Osteoblast (primary cell): ENCODE measurements around the gene LGMN. TPM values are rescaled to one million over a fixed set of nuclear protein-coding genes. Genes with fewer than 3 reads are reported as not detected.

Experiments
- DNase-seq: peaks from one replicate; pipeline ENCODE4 v3.0.0; 2011; ENCODE audit warnings: low spot score, mixed read lengths; ENCODE audit not compliant: insufficient read length; ENCODE audit errors: missing footprints
- H2AFZ ChIP-seq: 2 replicates; pipeline ENCODE4 v1.6.0; 2011; ENCODE audit warnings: mild to moderate bottlenecking, low read length
- H3K27ac ChIP-seq: 2 replicates; pipeline ENCODE4 v1.5.1; 2011; ENCODE audit warnings: mild to moderate bottlenecking, low read depth, low read length, moderate library complexity
- H3K27me3 ChIP-seq: 2 replicates; pipeline ENCODE4 v1.6.0; 2012; ENCODE audit warnings: mild to moderate bottlenecking, control low read depth, inconsistent platforms, low read length, moderate library complexity; ENCODE audit not compliant: insufficient read depth
- H3K36me3 ChIP-seq: 2 replicates; pipeline ENCODE4 v1.5.1; 2011; ENCODE audit warnings: mild to moderate bottlenecking, low read length, control low read depth, moderate library complexity; ENCODE audit not compliant: insufficient read depth
- H3K4me1 ChIP-seq: 2 replicates; pipeline ENCODE4 v1.5.1; 2011; ENCODE audit warnings: mild to moderate bottlenecking, low read length, control low read depth, moderate library complexity; ENCODE audit not compliant: insufficient read depth
- H3K4me2 ChIP-seq: 2 replicates; pipeline ENCODE4 v1.6.0; 2011; ENCODE audit warnings: mild to moderate bottlenecking, low read length; ENCODE audit not compliant: insufficient read depth
- H3K4me3 ChIP-seq: fragments of 200-600 bp; sonication (generic); 3 replicates; pipeline ENCODE4 v1.5.1; 2012; ENCODE audit warnings: mild to moderate bottlenecking, low read length, inconsistent platforms; ENCODE audit not compliant: insufficient read depth
- H3K79me2 ChIP-seq: 2 replicates; pipeline ENCODE4 v1.6.0; 2012; ENCODE audit warnings: mild to moderate bottlenecking, low read length, control low read depth, inconsistent platforms; ENCODE audit not compliant: insufficient read depth
- H3K9me3 ChIP-seq: 2 replicates; pipeline ENCODE4 v1.5.1; 2011; ENCODE audit warnings: low read depth, low read length, control low read depth
- H4K20me1 ChIP-seq: 2 replicates; pipeline ENCODE4 v1.6.0; 2012; ENCODE audit warnings: mild to moderate bottlenecking, low read length, control low read depth; ENCODE audit not compliant: insufficient read depth
- total RNA-seq: library from RNA; depleted of rRNA; stranded (reverse); fragments of >200 nt; gene quantifications from 2 replicates; pipeline ENCODE4 v1.2.3, GENCODE V29; 2012
- TF ChIP-seq, protein P1 (sequence below): IDR thresholded peaks from 2 replicates; pipeline ENCODE4 v1.5.1; 2011; ENCODE audit warnings: mild to moderate bottlenecking, low read depth, low read length, moderate library complexity; ENCODE audit errors: extremely low read depth

The LGMN gene
- total RNA-seq, 1 donor: 89.4 TPM

DNA sequence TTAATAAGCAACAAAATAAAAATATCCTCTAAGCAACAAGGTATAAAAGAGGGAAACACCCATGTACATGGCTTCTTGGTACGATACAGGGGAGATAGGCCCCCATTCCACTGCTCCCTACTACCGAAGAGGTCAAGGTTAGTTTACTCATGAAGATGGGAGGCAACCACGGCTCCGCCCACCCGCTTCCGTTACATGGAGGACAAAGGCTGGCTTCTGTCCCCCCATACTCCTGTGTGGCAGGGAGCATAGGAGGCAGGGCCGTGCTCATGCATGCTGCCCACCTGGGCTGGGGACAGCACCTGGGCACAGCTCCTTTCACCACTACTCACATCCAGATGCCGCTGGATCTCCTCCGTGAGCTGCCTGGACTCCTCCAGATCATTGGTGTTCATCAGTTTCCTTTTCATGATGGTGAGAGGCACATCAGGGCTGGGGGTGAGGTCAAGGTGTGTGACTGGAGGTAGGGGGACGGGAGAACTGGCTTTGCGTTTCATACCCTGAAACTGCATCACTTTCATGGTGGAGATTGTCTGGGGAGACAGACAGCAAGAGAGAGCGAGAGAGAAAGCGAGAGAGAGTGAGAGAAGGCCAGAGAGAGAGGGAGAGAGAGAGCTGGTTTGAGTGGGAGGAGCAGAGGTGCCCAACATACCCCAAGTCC is 39.0 kb downstream of the LGMN start:
- Histone ChIP-seq H4K20me1 (no peaks in the 10 kb centered on the region), H3K9me3 (no peaks in the 10 kb centered on the region), H3K4me2 (no peak overlapping the region), H3K27ac (no peak overlapping the region), H3K36me3 (peaks cover 13% of the 10 kb centered on the region), H3K4me3 (no peak overlapping the region), H2AFZ (no peak overlapping the region), H3K79me2 (no peaks in the 10 kb centered on the region), H3K27me3 (no peaks in the 10 kb centered on the region), H3K4me1 (peaks cover 9% of the 10 kb centered on the region)
- TF ChIP-seq, protein P1, sequence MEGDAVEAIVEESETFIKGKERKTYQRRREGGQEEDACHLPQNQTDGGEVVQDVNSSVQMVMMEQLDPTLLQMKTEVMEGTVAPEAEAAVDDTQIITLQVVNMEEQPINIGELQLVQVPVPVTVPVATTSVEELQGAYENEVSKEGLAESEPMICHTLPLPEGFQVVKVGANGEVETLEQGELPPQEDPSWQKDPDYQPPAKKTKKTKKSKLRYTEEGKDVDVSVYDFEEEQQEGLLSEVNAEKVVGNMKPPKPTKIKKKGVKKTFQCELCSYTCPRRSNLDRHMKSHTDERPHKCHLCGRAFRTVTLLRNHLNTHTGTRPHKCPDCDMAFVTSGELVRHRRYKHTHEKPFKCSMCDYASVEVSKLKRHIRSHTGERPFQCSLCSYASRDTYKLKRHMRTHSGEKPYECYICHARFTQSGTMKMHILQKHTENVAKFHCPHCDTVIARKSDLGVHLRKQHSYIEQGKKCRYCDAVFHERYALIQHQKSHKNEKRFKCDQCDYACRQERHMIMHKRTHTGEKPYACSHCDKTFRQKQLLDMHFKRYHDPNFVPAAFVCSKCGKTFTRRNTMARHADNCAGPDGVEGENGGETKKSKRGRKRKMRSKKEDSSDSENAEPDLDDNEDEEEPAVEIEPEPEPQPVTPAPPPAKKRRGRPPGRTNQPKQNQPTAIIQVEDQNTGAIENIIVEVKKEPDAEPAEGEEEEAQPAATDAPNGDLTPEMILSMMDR: no peak
- DNase-seq: no peak

DNA sequence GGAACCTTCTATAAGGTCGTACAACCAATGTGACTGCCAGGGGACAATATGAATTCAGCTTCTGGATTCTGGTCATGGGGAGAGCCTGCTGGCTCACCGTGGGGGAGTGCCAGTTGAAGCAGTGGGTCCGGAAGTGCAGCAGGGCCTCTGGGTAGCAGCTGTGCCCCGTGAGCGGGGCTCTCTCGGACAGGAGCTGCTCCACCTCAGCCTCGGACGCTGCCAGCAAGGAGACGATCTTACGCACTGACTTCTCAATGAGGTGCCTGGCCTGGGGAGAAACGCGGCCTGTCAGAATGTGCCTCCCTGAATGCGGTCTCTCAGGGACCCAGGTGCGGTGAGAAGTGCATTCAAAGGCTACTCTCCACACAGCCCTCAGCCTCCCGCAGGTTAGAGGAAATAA is 42.0 kb downstream of the LGMN start:
- Histone ChIP-seq H3K9me3 (no peaks in the 10 kb centered on the region), H3K4me2 (no peak overlapping the region), H3K27me3 (no peaks in the 10 kb centered on the region), H3K27ac (no peak overlapping the region), H3K79me2 (no peaks in the 10 kb centered on the region), H3K36me3 (peaks cover 9% of the 10 kb centered on the region), H3K4me1 (peaks cover 9% of the 10 kb centered on the region), H2AFZ (no peak overlapping the region), H3K4me3 (no peak overlapping the region), H4K20me1 (no peaks in the 10 kb centered on the region)
- TF ChIP-seq, protein P1: no peak
- DNase-seq: no peak

DNA sequence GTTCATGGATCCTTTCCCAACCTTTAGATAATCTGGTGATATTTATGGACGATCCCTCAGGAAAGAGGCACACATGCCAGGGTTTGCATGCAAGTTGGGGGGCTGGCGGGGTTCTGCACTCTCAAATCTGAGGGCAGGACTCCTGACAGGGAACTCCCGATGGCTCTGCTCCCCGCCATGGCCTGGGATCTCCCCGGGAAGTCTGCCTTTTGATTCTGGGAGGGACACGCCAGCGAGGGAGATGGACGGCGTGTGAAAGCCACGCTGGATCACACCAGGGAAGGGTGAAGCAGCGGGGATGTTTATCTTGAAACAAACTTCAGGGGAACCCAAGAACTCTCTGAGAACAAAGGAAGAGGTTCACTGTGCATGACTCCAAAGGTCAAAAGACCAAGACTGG is 43.6 kb downstream of the LGMN start:
- TF ChIP-seq, protein P1: no peak

DNA sequence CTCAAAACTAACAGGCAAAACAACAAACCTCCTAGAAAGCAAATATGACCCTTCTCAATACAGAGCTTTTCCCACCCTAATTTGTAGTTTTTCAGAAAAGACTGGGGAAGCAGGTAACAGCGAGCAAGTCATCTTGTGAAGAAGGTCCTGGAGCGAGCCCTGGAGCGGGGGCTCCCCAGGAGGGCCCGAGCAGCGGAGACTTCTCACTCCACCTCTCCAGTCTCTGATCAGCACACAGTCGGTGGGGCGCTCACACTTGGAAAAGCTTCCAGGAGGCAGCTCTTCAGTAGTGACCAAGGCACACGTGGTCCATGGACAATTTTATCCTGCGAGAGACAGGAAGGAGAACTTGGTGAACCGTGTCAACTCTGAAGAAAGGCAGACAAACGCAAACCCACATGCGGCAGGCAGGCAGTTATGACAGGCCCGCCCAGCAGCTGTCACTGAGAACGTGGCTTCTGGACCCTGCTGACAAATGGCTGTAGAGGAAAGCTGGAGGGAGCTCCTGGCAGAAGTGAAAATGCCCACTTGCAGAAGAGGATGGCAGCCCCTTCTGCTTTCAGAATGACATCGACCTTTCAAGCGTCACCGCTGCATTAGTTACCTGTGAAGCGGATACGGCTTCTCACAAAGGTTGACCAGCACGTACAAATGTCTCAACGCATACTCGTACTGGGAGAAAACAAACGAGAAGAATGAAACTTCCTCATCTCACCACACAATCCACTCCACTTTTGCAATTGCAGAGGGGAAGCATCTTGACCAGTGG is 44.2 kb downstream of the LGMN start:
- Histone ChIP-seq H3K4me3 (no peak overlapping the region), H3K27ac (no peak overlapping the region), H3K9me3 (no peaks in the 10 kb centered on the region), H3K4me1 (peaks cover 5% of the 10 kb centered on the region), H3K27me3 (no peaks in the 10 kb centered on the region), H3K79me2 (no peaks in the 10 kb centered on the region), H2AFZ (no peak overlapping the region), H4K20me1 (no peaks in the 10 kb centered on the region), H3K36me3 (peaks cover 9% of the 10 kb centered on the region), H3K4me2 (no peak overlapping the region)
- DNase-seq: no peak
- TF ChIP-seq, protein P1: no peak

More for the DNA sequence above, 43.6 kb downstream of the LGMN start:
- Histone ChIP-seq H3K36me3 (peaks cover 9% of the 10 kb centered on the region), H2AFZ (no peak overlapping the region), H3K9me3 (no peaks in the 10 kb centered on the region), H4K20me1 (no peaks in the 10 kb centered on the region), H3K79me2 (no peaks in the 10 kb centered on the region), H3K4me1 (peaks cover 9% of the 10 kb centered on the region), H3K27me3 (no peaks in the 10 kb centered on the region), H3K4me2 (no peak overlapping the region), H3K4me3 (no peak overlapping the region), H3K27ac (no peak overlapping the region)
- no peak for DNase-seq
